Activated naive CD8-positive, alpha-beta T cell treated with anti-CD3 and anti-CD28 coated beads for 36 hours (primary cell): ENCODE data around the gene COL5A3. TPM values are rescaled to one million over a fixed set of nuclear protein-coding genes. Genes with fewer than 3 reads are reported as not detected.

Experiments used
- DNase-seq: peaks from one replicate; pipeline ENCODE4 v3.0.0; 2021
- H3K27ac Mint-ChIP-seq: one replicate; pipeline ENCODE4 v1.8.0; 2022; ENCODE audit warnings: mild to moderate bottlenecking, moderate library complexity, mixed read lengths
- H3K27me3 Mint-ChIP-seq: one replicate; pipeline ENCODE4 v1.8.0; 2022; ENCODE audit warnings: mild to moderate bottlenecking, mixed read lengths
- H3K36me3 Mint-ChIP-seq: one replicate; pipeline ENCODE4 v1.8.0; 2021; ENCODE audit warnings: mild to moderate bottlenecking, mixed read lengths
- H3K4me1 Mint-ChIP-seq: one replicate; pipeline ENCODE4 v1.8.0; 2021; ENCODE audit warnings: mixed read lengths
- H3K4me3 Mint-ChIP-seq: one replicate; pipeline ENCODE4 v1.8.0; 2022; ENCODE audit warnings: mild to moderate bottlenecking, moderate library complexity, mixed read lengths
- H3K9me3 Mint-ChIP-seq: one replicate; pipeline ENCODE4 v1.8.0; 2022; ENCODE audit warnings: mixed read lengths
- total RNA-seq, 2 experiments: library from RNA; stranded (reverse); gene quantifications; one replicate each; pipeline ENCODE4 v1.2.3, GENCODE V29; 2021

COL5A3 gene
- total RNA-seq, 2 experiments from 2014 or later, result 0.04 TPM; not detected in 1

GRCh38 chr19:10020851-10021250, 10.5 kb upstream of the COL5A3 start:
- Mint-ChIP-seq H3K36me3 (no peaks in the 10 kb centered on the region), H3K27me3 (peaks cover 13% of the 10 kb centered on the region), H3K4me1 (no peaks in the 10 kb centered on the region), H3K27ac (no peak overlapping the region), H3K4me3 (no peak overlapping the region), H3K9me3 (no peaks in the 10 kb centered on the region)
- no peak for DNase-seq

DNA sequence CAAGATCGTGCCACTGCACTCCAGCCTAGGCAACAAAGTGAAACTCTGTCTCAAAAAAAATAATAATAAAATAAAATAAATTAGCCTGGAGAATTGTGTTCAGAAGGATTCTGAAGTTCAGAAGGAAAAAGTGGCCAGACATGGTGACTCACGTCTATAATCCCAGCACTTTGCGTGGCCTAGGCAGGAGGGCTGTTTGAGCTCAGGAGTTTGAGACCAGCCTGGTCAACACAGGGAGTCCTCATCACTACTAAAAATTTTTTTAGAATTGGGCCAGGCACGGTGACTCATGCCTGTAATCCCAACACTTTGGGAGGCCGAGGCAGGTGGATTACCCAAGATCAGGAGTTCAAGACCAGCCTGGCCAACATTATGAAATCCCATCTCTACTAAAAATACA, 8.9 kb upstream of the COL5A3 start:
- Mint-ChIP-seq H3K4me3 (no peak overlapping the region), H3K9me3 (no peaks in the 10 kb centered on the region), H3K27ac (no peak overlapping the region), H3K36me3 (no peaks in the 10 kb centered on the region), H3K27me3 (peaks cover 13% of the 10 kb centered on the region), H3K4me1 (no peaks in the 10 kb centered on the region)
- no peak for DNase-seq

DNA sequence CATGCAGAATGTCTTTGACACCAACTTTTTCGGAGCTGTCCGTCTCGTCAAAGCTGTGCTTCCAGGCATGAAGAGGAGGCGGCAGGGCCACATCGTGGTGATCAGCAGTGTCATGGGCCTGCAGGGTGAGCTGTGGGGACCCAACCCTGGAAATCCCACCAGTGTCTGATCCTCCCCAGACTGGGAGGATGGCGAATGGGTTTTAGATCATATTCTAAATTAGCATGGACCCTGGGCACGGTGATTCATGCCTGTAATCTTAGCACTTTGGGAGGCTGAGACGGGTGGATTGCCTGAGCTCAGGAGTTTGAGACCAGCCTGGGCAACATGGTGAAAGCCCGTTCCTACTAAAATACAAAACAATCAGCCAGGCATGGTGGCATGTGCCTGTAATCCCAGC, 8.5 kb upstream of the COL5A3 start:
- Mint-ChIP-seq H3K9me3 (no peaks in the 10 kb centered on the region), H3K4me3 (no peak overlapping the region), H3K27me3 (peaks cover 17% of the 10 kb centered on the region), H3K4me1 (no peaks in the 10 kb centered on the region), H3K36me3 (no peaks in the 10 kb centered on the region), H3K27ac (no peak overlapping the region)
- no peak for DNase-seq

- no peak overlapping the region for H3K27ac Mint-ChIP-seq
Measured at GRCh38 chr19:10018263-10018662, 8.0 kb upstream of the COL5A3 start.

DNA sequence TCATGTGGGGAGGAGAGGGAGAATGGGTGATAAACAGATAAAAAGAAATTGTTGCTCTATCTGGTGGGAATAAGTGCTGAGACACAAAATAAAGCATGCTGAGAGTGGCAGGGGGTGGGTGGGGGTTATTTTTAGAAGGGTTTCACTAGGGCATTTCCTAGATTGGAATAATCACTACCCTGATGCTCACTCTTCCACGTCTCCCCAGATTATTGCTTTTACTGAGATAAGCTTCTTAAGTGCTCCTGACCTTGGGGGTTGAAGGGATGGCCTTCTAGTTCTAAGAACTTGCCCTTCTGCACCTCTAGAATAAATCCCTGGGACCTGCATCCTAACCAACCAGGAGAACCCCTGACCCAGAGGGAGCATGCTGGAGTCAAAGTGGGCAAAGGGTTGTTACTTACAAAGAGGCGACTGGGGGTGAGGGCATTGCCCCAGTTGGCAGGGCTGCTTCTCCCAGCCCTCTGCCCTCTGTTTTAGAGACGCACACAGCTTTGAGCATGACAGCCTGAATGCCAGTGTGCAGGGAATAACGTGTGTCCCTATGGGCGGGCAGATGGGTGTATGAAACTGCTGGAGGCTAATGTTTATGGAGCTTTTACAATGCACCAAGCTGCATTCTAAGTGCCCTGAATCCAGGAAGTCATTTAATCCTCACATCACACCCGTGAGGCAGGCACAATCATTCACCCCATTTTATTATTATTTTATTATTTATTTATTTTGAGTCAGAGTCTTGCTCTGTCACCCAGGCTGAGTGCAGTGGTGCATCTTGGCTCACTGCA, 3.7 kb upstream of the COL5A3 start:
- no peak overlapping the region for H3K4me3 Mint-ChIP-seq
- no peaks in the 10 kb centered on the region for H3K9me3 Mint-ChIP-seq
- H3K36me3 Mint-ChIP-seq, result no peaks in the 10 kb centered on the region
- no peak overlapping the region for H3K27ac Mint-ChIP-seq
- peaks cover 48% of the 10 kb centered on the region for H3K27me3 Mint-ChIP-seq
- no peak for DNase-seq
- peaks cover 4% of the 10 kb centered on the region for H3K4me1 Mint-ChIP-seq

More at GRCh38 chr19:10018263-10018662, 8.0 kb upstream of the COL5A3 start:
- no peaks in the 10 kb centered on the region for H3K4me1 Mint-ChIP-seq
- H3K27me3 Mint-ChIP-seq, result peaks cover 22% of the 10 kb centered on the region
- H3K9me3 Mint-ChIP-seq, result no peaks in the 10 kb centered on the region
- H3K36me3 Mint-ChIP-seq, result no peaks in the 10 kb centered on the region
- DNase-seq, result no peak
- no peak overlapping the region for H3K4me3 Mint-ChIP-seq

DNA sequence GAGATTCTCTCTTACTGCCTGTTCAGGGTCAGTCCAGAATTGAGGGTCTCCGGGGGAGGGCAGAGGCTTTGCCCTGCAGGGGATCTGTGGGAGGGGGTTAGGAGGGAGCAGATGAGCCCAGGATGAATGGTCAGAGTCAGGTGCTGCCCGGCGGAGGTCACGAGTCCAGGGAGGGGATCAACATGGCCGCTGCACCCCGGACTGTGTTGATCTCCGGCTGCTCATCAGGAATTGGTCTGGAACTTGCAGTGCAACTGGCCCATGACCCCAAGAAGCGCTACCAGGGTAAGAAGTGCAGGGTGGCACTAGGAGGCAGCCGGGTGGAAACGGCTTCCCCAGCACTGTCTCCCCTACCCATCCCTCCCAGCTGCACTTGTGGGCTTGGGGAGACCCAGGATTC, 3.0 kb upstream of the COL5A3 start, which contains the start of gene RDH8:
Gene RDH8, plus strand, starts transcription at position 168 of the 400 bp plus-strand sequence. Its CDS starts 15 bp downstream, at position 183.
- no peak for DNase-seq
- Mint-ChIP-seq H3K27me3 (peaks cover 55% of the 10 kb centered on the region), H3K36me3 (no peaks in the 10 kb centered on the region), H3K27ac (no peak within 1 kb of the TSS), H3K4me1 (peaks cover 9% of the 10 kb centered on the region), H3K4me3 (no peak within 1 kb of the TSS), H3K9me3 (no peaks in the 10 kb centered on the region)

- H3K4me1 Mint-ChIP-seq, result peaks cover 9% of the 10 kb centered on the region
- peaks cover 64% of the 10 kb centered on the region for H3K27me3 Mint-ChIP-seq
- no peak overlapping the region for H3K4me3 Mint-ChIP-seq
- H3K36me3 Mint-ChIP-seq, result peaks cover 1% of the 10 kb centered on the region
- H3K27ac Mint-ChIP-seq, result no peak overlapping the region
- no peak for DNase-seq
- H3K9me3 Mint-ChIP-seq, result no peaks in the 10 kb centered on the region
Measured at GRCh38 chr19:10011974-10012373, 1.7 kb upstream of the COL5A3 start.

GRCh38 chr19:10010939-10011338, 635 bp upstream of the COL5A3 start:
- H3K4me1 Mint-ChIP-seq, result peaks cover 14% of the 10 kb centered on the region
- DNase-seq, result no peak
- no peak overlapping the region for H3K27ac Mint-ChIP-seq
- peaks cover 68% of the 10 kb centered on the region for H3K27me3 Mint-ChIP-seq
- peaks cover 2% of the 10 kb centered on the region for H3K36me3 Mint-ChIP-seq
- no peak overlapping the region for H3K4me3 Mint-ChIP-seq
- H3K9me3 Mint-ChIP-seq, result no peaks in the 10 kb centered on the region

- H3K27me3 Mint-ChIP-seq, result peaks cover 72% of the 10 kb centered on the region
- H3K4me1 Mint-ChIP-seq, result peaks cover 14% of the 10 kb centered on the region
- H3K27ac Mint-ChIP-seq, result no peak overlapping the region
- DNase-seq, result no peak
- no peaks in the 10 kb centered on the region for H3K9me3 Mint-ChIP-seq
- H3K4me3 Mint-ChIP-seq, result no peak overlapping the region
- H3K36me3 Mint-ChIP-seq, result peaks cover 2% of the 10 kb centered on the region
Measured at GRCh38 chr19:10009714-10010224, 535 bp downstream of the COL5A3 start.

- Mint-ChIP-seq H3K4me3 (no peak overlapping the region), H3K27ac (no peak overlapping the region), H3K9me3 (no peaks in the 10 kb centered on the region), H3K27me3 (peaks cover 68% of the 10 kb centered on the region), H3K4me1 (peaks cover 14% of the 10 kb centered on the region), H3K36me3 (peaks cover 2% of the 10 kb centered on the region)
- DNase-seq, result no peak
Measured at GRCh38 chr19:10008184-10008765, 2.0 kb downstream of the COL5A3 start.

DNA sequence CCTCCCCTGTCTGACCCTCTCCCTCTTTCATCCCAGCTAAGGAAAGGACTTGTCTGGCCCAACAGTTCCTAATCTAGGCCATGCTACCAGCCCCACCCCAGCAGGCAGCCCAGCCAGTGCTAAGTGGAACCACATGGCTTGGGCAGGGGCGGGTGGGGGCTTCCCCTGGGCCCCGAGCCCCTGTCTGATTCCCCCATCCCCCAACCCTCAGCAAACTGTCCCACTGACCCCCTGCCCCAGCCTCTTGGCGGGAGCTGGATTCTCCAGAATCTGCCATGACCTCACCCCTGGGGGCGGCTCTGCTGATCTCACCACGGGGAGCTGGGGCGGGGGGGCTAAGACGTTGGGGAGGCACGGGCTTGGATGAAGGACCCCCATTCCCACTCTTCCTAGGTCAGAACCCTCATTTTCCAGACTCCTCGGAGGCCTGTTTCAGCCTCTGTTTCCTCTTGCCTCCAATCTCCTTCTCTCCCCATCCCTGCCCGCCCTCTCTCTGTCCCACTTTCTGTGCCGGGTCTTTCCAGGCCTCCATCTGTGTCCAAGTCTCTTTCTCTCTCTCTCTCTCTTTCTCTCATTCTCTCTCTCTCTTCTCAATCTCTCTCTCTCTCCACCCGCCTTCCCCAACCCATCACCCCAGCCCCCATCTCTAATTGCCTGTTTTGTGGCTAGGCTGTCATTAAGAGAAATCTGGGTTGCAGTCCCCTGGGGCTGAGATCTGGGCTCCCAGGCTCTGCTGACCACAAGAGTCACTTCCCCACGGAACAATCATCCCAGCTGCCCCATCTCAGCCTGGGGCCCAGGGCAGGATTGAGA, 2.7 kb downstream of the COL5A3 start:
- H3K4me3 Mint-ChIP-seq, result no peak overlapping the region
- no peak overlapping the region for H3K27ac Mint-ChIP-seq
- H3K27me3 Mint-ChIP-seq, result peaks cover 70% of the 10 kb centered on the region
- H3K9me3 Mint-ChIP-seq, result no peaks in the 10 kb centered on the region
- H3K4me1 Mint-ChIP-seq, result peaks cover 14% of the 10 kb centered on the region
- peaks cover 2% of the 10 kb centered on the region for H3K36me3 Mint-ChIP-seq
- DNase-seq, result no peak

GRCh38 chr19:10006752-10007323, 3.5 kb downstream of the COL5A3 start:
- Mint-ChIP-seq H3K4me1 (peaks cover 14% of the 10 kb centered on the region), H3K27me3 (peaks cover 70% of the 10 kb centered on the region), H3K9me3 (no peaks in the 10 kb centered on the region), H3K27ac (no peak overlapping the region), H3K4me3 (no peak overlapping the region), H3K36me3 (peaks cover 2% of the 10 kb centered on the region)
- DNase-seq, result no peak

DNA sequence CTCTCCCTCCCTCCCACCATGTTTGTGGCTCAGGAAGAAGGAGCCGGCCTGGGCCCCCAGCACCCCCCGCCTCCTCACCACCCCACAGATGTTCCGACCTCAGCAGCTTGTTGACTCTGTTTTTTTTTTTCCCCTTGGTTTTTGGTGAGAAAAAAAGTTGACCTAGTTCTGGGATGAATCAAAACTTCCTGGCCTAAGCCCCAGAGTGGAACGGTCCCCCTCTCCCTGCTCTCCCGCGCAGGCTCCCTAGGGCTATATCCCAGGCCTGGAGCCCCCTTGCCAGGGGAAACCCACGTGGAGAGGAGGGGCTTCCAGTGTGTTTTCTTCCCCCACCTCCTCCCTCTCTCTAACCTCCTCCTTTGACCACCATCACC, 4.0 kb downstream of the COL5A3 start:
- Mint-ChIP-seq H3K4me3 (no peak overlapping the region), H3K36me3 (peaks cover 2% of the 10 kb centered on the region), H3K4me1 (peaks cover 14% of the 10 kb centered on the region), H3K27me3 (peaks cover 69% of the 10 kb centered on the region), H3K9me3 (no peaks in the 10 kb centered on the region), H3K27ac (no peak overlapping the region)
- DNase-seq, result no peak

DNA sequence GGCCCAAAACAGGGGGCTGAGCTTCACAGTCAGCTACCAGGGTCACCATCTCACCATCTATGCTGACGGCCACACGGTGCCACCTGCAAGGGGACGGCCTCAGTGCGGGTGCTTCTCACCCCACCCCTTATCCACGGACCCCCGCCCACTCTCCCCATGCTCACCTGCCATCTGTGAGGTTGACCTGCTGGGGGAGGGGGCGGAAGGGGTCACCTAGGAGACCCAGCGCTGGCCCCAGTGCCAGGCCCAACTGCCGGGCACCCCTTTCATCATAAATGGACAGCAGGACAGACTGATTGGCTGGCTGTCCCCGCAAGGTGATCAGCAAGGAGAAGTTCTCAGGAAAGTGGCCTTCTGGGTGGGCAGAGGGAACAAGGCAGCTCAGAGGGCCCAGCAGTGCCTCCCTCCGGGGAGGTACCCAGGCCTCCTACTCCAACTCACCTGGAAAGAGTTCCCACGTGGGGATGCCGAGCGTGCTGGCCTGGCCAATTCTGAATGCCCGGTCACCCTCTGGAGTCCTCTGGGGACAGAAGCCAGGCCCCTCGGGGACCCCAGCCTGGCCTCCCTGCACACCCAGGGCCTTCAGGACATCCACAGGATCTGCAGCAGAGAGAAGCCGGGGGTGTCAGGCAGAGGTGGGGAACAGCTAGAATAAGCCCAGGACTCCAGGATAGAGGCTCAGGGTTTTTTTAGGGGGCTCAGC, 4.5 kb downstream of the COL5A3 start:
- H3K4me1 Mint-ChIP-seq, result peaks cover 14% of the 10 kb centered on the region
- no peak overlapping the region for H3K4me3 Mint-ChIP-seq
- H3K27ac Mint-ChIP-seq, result no peak overlapping the region

More for the DNA sequence above, 4.5 kb downstream of the COL5A3 start:
- peaks cover 63% of the 10 kb centered on the region for H3K27me3 Mint-ChIP-seq
- no peak for DNase-seq
- H3K36me3 Mint-ChIP-seq, result peaks cover 2% of the 10 kb centered on the region
- H3K9me3 Mint-ChIP-seq, result no peaks in the 10 kb centered on the region
